Choroid plexus epithelial cell (primary cell): Measurements from ENCODE around the gene CELSR3.

Source experiments
- DNase-seq: peaks from one replicate; pipeline ENCODE4 v3.0.0-alpha.2; 2010; ENCODE audit warnings: low read depth
- H3K4me3 ChIP-seq: 2 replicates; pipeline ENCODE4 v1.5.1; 2011; ENCODE audit warnings: low read depth, mild to moderate bottlenecking, control low read depth, low read length, moderate library complexity
- CTCF ChIP-seq: conservative IDR thresholded peaks from 2 replicates; pipeline ENCODE4 v1.5.1; 2011; ENCODE audit warnings: low read depth, mild to moderate bottlenecking, control low read depth, inconsistent platforms, low read length, moderate library complexity

Gene CELSR3

GRCh38 chr3:48629894-48630293 lies 32.8 kb downstream of the CELSR3 start:
- DNase-seq = no peak
- no peak overlapping the region for H3K4me3 ChIP-seq
- no peak for TF ChIP-seq CTCF

- no peak overlapping the region for H3K4me3 ChIP-seq
- DNase-seq = no peak
- TF ChIP-seq CTCF = no peak
These were observed 34.2 kb downstream of the CELSR3 start for GRCh38 chr3:48628277-48629017.

- no peak for TF ChIP-seq CTCF
- no peak for DNase-seq
- no peak overlapping the region for H3K4me3 ChIP-seq
These were observed 37.1 kb downstream of the CELSR3 start for GRCh38 chr3:48625600-48625999.

GRCh38 chr3:48624767-48625166 lies 37.9 kb downstream of the CELSR3 start:
- TF ChIP-seq CTCF = no peak
- no peak overlapping the region for H3K4me3 ChIP-seq
- DNase-seq = no peak

GRCh38 chr3:48623851-48624547 lies 38.7 kb downstream of the CELSR3 start:
- TF ChIP-seq CTCF = no peak
- H3K4me3 ChIP-seq = no peak overlapping the region
- no peak for DNase-seq

GRCh38 chr3:48621461-48621869 lies 41.2 kb downstream of the CELSR3 start, which contains the start of gene TMEM89:
Gene TMEM89 (minus strand): TSS chr3:48621769. CDS start chr3:48621756, 13 bp downstream.
- DNase-seq = no peak
- TF ChIP-seq CTCF = no peak
- no peak within 1 kb of the TSS for H3K4me3 ChIP-seq
